ENCODE data around the gene ROM1. TPM values are rescaled to one million over a fixed set of nuclear protein-coding genes. Genes with fewer than 3 reads are reported as not detected.

Gene ROM1
- total RNA-seq, 1 donor from 2014 or later = 2.1 TPM

DNA sequence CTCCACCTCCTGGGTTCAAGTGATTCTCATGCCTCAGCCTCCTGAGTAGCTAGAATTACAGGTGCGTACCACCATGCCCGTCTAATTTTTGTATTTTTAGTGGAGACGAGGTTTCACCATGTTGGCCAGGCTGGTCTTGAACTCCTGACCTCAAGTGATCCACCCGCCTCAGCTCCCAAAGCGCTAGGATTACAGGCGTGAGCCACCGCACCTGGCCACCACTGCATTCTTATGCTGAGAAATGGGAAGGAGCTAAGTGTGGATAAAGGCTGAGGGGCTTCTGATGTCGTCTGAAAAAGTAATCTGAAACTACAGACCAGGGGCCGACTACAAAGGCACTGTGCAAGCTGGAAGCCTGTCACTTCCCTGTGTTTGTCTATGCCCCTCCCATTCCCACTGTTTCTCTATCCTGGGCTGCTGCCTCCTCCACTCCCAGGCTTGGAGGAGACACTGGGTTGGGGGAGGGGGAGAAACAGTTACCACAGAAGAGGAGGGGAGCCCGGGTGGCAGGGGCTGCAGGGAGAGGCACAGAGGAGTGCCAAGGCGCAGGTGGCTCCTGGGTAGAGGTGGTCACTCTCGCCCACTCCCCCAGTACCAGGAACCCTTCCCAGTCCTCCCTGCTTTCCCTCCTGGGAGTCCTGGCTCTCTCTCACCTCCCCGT is 8.5 kb upstream of the ROM1 start:
- Mint-ChIP-seq H3K9me3 (ENCODE audit: unreplicated experiment) (no peaks in the 10 kb centered on the region), H3K27ac (ENCODE audit: unreplicated experiment) (no peak overlapping the region), H3K4me3 (ENCODE audit: unreplicated experiment) (peak overlapping the region; percentile 91), H3K27me3 (ENCODE audit: unreplicated experiment) (peaks cover 19% of the 10 kb centered on the region), H3K36me3 (ENCODE audit: low read depth, unreplicated experiment) (peaks cover 49% of the 10 kb centered on the region), H3K4me1 (ENCODE audit: unreplicated experiment) (peaks cover 37% of the 10 kb centered on the region)
- TF ChIP-seq, protein P1, sequence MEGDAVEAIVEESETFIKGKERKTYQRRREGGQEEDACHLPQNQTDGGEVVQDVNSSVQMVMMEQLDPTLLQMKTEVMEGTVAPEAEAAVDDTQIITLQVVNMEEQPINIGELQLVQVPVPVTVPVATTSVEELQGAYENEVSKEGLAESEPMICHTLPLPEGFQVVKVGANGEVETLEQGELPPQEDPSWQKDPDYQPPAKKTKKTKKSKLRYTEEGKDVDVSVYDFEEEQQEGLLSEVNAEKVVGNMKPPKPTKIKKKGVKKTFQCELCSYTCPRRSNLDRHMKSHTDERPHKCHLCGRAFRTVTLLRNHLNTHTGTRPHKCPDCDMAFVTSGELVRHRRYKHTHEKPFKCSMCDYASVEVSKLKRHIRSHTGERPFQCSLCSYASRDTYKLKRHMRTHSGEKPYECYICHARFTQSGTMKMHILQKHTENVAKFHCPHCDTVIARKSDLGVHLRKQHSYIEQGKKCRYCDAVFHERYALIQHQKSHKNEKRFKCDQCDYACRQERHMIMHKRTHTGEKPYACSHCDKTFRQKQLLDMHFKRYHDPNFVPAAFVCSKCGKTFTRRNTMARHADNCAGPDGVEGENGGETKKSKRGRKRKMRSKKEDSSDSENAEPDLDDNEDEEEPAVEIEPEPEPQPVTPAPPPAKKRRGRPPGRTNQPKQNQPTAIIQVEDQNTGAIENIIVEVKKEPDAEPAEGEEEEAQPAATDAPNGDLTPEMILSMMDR (IDR thresholded peaks at IDR 0.05; ENCODE audit: unreplicated experiment) = no peak
- no peak for DNase-seq (ENCODE audit: low spot score)

DNA sequence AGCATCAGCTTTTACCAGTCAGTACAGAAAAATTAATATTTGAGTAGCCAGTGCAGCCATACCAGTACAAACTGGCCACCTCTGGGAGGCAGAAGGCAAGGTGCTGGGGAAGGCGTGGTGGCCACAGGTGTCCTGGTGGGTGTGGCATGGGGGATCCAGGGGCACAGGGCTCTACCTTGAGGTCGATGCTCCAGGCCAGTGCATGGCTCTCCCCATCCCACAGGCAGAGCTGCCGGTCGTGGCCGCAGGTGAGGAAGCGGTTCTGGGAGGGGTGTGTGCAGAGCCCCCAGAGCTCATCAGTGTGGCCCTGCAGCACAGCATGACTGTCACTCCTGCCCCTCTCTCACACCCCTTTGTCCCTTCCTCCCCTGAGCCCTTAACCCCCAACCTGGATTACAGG is 7.6 kb upstream of the ROM1 start:
- Mint-ChIP-seq H3K4me1 (ENCODE audit: unreplicated experiment) (peaks cover 34% of the 10 kb centered on the region), H3K4me3 (ENCODE audit: unreplicated experiment) (no peak overlapping the region), H3K36me3 (ENCODE audit: low read depth, unreplicated experiment) (peaks cover 40% of the 10 kb centered on the region), H3K27me3 (ENCODE audit: unreplicated experiment) (peaks cover 17% of the 10 kb centered on the region), H3K27ac (ENCODE audit: unreplicated experiment) (no peak overlapping the region), H3K9me3 (ENCODE audit: unreplicated experiment) (no peaks in the 10 kb centered on the region)
- no peak for DNase-seq (ENCODE audit: low spot score)
- TF ChIP-seq, protein P1 (IDR thresholded peaks at IDR 0.05; ENCODE audit: unreplicated experiment) = no peak

DNA sequence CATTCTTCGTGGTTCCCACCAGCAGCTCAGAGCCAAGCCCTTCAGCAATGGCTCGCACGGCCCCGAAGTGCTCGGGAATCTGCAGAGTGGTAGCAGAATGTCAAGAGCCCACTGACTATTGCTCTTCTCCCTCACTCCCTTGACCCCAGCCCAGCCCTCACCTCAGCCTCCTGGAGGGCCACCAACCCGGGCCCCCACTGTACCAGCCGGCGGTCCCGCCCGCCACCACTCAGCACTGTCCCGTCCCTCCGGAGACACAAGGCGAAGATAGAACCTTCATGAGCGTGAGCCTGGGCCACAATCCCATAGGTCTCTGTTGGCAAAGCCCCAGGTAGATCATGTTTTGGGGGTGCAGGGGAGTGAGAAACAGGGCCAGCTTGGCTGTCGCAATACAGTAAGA is 7.2 kb upstream of the ROM1 start:
- Mint-ChIP-seq H3K27ac (ENCODE audit: unreplicated experiment) (no peak overlapping the region), H3K27me3 (ENCODE audit: unreplicated experiment) (peaks cover 18% of the 10 kb centered on the region), H3K9me3 (ENCODE audit: unreplicated experiment) (no peaks in the 10 kb centered on the region), H3K36me3 (ENCODE audit: low read depth, unreplicated experiment) (peaks cover 38% of the 10 kb centered on the region), H3K4me1 (ENCODE audit: unreplicated experiment) (peaks cover 34% of the 10 kb centered on the region), H3K4me3 (ENCODE audit: unreplicated experiment) (no peak overlapping the region)
- TF ChIP-seq, protein P1 (IDR thresholded peaks at IDR 0.05; ENCODE audit: unreplicated experiment) = no peak
- DNase-seq (ENCODE audit: low spot score) = no peak

DNA sequence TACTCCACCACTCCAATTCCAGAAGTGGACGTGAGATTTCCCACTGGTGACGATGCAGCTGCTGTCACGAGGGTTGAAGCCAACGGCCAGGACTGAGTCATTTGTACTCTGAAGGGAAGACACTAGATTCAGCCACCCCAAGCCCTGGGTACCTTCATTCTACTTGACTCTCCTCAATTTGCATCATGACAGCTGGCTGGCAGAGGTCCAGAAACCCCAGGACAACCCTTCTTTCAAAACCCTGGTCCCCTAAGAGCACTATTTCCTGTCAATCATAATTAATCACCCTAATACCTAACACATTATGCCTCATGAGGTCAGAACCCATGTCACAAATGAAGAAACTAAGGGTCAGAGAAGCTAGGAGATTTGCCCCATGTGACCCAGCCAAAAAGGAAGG is 5.3 kb upstream of the ROM1 start:
- peaks cover 36% of the 10 kb centered on the region for H3K4me1 Mint-ChIP-seq (ENCODE audit: unreplicated experiment)
- no peak for DNase-seq (ENCODE audit: low spot score)
- peak overlapping the region; percentile 71 for H3K4me3 Mint-ChIP-seq (ENCODE audit: unreplicated experiment)
- peak overlapping the region; percentile 36 for H3K27ac Mint-ChIP-seq (ENCODE audit: unreplicated experiment)
- TF ChIP-seq, protein P1 (IDR thresholded peaks at IDR 0.05; ENCODE audit: unreplicated experiment) = no peak
- H3K36me3 Mint-ChIP-seq (ENCODE audit: low read depth, unreplicated experiment) = peaks cover 38% of the 10 kb centered on the region
- H3K27me3 Mint-ChIP-seq (ENCODE audit: unreplicated experiment) = peaks cover 18% of the 10 kb centered on the region
- no peaks in the 10 kb centered on the region for H3K9me3 Mint-ChIP-seq (ENCODE audit: unreplicated experiment)

DNA sequence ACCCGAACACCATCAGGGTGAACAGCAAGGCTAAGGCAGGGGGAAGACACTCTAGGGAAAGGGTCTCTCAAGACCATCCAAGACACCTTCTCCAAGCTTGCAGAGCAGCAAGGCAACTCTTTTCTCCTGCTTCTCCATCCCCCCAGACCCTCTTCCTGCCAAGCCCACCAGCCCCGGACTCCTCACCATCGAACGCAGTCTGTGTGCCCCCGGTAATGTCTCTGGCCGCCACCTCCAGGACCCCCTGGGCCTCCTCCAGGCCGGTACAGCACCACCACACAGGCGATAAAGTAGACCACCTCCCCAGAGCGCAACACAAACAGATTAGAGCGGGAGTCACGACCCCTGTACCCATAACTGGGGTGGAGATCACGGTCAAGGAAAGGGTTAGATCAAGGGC is 4.3 kb upstream of the ROM1 start:
- Mint-ChIP-seq H3K27me3 (ENCODE audit: unreplicated experiment) (peaks cover 16% of the 10 kb centered on the region), H3K9me3 (ENCODE audit: unreplicated experiment) (no peaks in the 10 kb centered on the region), H3K27ac (ENCODE audit: unreplicated experiment) (no peak overlapping the region), H3K4me1 (ENCODE audit: unreplicated experiment) (peaks cover 28% of the 10 kb centered on the region), H3K36me3 (ENCODE audit: low read depth, unreplicated experiment) (peaks cover 31% of the 10 kb centered on the region), H3K4me3 (ENCODE audit: unreplicated experiment) (peak overlapping the region; percentile 63)
- DNase-seq (ENCODE audit: low spot score) = no peak
- TF ChIP-seq, protein P1 (IDR thresholded peaks at IDR 0.05; ENCODE audit: unreplicated experiment) = no peak
